NCI-H510A (cell line): ENCODE measurements around the gene ZKSCAN5.

Source experiments
- DNase-seq: peaks from one replicate; lab custom pipeline; 2025; lab: John Stamatoyannopoulos, UW

The ZKSCAN5 gene

DNA sequence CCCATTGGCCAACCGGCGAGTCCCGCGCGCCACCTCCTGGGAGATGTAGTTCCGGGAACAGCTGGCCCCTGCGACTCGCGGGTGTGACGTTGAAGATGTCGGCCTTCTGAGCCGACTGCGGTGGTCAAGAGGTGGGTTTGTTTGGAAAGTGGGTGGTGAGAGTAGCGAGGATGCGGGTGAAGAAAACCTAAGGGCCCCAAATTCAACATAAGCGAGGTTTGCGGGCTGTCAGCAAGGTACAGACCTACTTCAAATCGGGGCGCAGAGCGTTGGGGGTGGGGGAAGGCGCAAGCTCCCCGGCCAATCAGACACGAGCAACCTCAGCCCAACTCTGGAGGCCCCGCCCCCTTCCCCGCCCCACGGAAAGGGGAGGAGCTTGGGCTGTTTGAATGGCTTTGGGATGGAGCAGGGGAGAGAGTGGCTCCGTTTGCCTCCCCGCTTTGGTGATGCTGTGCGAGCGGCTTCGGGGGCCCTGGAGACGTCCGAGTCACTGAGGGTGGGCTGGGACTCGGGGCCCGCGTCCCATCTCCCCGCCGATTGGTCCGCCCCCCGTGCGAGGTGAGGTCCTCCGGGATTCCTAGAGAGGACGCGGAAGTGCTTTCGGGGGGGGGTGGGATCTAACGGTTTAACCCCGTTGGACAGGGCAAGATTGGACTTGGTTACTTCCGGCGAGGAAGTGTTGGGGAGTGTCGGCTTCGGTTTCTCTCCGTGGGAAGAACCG lies at the start of gene ZKSCAN5:
ZKSCAN5 (plus strand) TSS at position 60 of the 721 bp plus-strand sequence. CDS start 1,383 bp downstream, outside the sequence.
- DNase-seq: peak; percentile 83

DNA sequence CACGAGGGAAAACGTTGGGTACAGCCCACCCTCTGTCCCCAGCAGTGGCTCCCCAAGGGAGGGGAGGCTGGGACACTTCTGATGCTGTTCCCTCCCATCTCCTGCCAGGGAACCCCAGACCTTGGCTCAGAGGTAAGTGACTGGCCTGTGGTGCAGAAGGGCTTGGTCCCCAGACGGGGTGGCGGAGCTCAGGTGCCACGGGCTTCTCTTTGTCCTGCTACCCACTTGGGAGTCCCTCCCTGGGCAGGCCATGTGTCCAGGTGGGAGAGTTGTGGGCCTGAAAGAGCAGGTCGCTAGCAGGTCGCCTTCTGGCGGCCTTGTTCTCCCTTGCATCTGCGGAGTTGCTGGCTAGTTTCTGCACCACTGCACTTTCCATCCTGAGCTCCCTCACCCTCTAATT lies 48.6 kb upstream of the ZKSCAN5 start:
- DNase-seq: no peak

DNA sequence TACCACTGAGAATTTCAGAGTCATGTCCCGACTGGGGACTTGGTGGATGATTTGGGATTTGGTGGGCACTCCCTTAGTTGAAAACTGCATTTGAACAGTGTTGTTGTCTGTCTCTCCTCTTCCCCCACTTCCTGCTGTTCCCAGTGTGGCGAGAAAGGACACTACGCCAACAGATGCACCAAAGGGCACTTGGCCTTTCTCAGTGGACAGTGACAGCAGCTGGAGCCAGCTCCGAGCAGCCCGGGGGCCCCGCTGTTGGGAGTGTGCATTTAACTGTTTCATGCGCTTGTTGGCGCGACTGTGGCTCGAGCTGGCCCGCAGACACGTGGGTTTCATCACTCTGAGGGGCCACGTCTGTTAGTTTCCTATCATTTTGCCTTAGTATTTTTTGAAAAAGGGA lies 48.2 kb upstream of the ZKSCAN5 start:
- no peak for DNase-seq

DNA sequence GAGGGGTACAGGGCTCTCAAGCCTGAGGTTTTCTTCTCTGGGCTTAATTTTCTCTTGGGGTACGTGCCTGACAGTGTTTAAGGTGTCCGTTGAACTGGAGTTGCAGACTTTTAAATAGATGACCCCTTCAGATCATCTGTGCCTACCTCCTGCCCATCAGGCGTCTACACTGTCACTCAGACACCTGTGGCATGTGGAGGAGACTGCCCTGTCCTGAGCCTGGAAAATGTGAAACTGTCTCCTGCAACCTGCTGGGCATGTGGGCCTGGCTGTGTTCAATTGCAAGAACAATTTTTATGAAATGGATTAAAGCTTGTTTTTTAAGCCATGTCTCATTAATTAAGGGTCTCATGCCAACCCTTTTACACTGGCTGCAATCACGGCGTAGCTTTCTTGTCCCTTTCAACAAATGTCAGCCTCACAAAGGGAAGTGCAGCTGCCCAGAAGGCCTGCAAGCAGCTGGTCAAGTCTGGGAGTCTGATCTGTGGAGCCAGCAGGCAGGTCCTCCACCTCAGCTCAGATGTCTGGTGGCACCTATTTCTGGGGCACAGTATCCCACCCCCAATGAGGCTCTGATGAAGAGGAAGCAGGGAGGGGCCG lies 47.3 kb upstream of the ZKSCAN5 start:
- no peak for DNase-seq

DNA sequence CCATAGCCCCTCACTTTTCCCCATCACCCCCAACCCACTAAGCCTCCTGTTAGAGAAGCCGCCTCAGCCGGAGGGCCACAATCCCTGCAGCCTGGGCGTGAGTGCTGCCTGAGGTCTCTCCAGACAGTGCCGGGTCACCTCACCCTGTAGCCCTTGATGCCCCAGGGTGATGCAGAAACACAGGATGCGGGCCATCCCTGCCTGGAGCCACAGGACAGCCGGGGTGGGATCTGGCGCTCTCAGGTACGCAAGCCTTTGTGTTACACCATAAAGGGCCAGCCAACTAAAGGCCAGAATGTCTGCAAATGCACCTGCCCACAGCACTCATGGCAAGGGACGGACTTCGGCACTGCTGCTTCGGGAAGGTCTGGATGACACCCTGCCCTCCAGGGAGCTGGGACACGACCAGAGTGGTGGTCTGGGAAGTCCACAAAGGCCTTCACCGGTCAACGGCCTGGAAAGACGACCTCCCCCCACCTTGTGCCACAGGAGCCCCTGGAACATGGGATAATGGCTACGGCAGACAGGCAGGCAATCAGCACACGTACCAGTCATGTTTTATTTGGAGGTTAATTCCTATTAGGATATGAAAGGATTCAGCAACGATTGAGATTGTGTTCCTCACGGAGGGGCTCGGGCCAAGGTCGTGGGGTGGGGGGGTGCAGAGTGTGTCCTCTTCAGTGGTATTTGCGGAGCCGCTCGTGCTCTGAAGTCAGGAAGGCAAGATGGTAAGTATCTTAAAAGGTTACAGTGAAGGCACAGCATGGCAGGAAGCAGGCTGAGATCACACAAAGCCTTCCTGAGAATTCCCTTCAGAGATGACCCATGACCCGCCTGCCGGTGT lies 46.6 kb upstream of the ZKSCAN5 start:
- no peak for DNase-seq

DNA sequence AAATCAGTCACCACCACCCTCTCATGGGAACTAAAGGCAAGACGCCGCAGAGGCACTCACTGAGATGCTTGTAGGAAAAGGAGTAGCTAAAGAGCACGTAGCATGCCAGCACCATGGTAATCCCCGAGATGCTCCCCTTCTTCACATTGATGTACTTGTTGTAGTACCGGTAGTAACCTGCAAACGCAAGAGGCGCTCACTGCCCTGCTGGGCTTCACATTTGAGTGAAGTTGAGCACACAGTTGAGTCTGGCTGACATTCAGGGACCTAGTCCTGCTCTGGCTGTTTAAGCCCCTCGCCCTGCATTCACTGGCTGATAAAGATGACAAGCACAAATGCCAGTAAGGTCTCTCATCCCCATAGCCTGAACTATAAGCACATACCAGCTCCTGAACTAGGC lies 45.4 kb upstream of the ZKSCAN5 start:
- DNase-seq: no peak

DNA sequence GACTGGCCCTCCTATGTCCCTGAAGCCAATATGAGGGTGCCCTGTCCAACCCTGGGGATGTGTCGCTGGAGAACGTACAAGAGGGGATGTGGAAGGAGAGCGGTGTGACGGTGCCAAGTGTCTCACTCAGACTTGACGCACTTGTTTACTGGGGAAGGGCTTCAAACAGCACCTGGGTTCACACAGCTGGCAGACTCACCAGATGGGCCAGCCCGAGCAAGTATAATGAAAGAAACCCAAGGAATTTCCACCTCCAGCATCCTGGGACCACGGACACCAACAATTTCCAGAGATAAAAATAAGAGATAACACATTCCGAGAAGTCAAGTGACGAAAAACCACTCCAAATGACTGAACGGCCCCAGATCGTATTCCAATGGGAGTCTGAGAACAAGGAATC lies 43.8 kb upstream of the ZKSCAN5 start:
- no peak for DNase-seq

DNA sequence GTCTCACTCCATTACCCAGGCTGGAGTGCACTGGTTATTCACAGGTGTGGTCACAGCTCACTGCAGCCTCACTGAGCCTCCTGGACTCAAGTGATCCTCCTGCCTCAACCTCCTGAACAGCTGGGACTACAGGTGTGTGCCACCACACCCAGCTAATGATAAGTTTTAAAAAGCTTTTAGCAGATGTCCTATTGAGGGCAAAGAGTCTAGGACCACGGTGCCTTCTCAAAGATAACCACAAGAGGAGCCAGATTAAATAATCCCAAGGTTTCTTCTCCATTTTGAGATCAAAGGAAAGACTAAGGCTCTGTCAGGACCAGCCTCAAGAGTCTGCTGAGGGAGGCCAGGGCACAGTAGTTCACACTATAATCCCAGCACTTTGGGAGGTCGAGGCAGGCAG lies 43.2 kb upstream of the ZKSCAN5 start:
- DNase-seq: no peak

DNA sequence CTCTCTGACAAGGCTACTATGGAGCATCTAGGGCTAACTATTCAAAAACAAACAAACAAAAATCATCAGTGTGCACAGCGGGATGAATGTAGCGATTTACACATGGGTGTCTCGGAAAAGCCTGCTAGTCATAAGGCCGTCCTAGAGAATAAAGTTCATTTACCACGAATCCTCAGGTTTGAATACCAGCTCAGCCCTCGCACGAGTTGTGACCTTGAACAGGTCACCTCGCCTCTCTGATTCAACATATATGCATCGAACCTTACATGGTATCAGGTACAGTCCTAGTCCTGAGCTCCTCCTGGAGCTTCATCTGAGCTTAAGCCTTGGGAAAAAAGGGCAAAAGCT lies 39.1 kb upstream of the ZKSCAN5 start:
- DNase-seq: no peak

DNA sequence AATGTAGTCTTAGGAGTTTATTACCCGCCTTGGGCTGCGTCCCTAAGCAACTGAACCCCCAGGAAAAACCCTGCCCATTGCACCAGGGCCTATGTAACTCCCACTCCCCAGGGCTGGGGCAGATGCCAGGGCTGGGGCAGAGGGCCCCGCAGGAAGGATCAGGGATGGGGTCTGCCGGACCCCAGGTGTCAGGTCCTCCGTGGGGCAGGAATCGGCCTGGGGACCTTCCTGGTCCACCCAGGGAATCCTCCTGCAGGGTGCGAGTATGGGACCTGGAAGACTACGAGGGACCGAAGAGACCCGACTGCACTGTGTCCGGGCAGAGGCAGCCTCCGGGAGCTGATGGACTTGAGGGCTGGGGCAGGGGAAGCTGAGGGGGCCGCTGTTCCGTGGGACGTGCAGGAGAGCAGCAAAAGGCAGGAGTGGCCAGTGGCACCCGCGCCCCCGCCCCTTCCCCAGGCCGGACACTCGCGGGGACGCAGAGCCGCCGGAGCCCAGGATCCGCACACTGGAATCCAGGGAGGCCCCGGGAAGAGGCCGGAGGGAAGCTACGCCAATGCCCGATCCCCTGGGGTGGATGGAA lies 36.0 kb upstream of the ZKSCAN5 start:
- DNase-seq: no peak

DNA sequence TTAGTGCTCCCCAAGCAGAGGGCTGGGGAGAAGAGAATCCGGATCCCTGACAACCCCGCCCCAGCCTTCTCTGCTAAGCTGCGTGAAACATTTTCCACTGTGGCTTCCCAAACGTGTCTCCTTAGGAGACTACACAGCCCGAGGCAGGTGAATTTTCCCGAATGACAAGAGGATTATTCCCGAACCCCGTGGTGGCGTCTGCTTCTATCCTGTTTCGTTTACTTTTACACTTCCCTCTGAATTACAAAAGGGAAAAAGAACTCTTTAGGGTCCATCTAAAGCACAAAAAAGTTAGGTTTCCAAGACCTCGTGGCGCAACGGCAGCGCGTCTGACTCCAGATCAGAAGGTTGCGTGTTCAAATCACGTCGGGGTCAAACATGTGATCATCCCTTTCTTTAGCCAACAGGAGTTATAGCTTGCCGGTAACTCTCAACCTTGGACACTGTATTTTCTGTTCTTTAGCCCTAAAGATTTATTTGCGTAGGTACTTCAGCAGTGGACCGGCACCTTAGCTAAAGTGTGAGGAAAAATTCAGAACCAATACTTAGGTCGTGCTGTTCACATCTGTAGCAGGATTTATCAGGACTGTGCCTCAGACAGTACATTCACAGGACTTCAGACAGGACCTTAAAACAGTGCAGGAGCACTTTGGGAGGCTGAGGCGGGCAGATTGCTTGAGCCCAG lies 34.9 kb upstream of the ZKSCAN5 start:
- DNase-seq: no peak

DNA sequence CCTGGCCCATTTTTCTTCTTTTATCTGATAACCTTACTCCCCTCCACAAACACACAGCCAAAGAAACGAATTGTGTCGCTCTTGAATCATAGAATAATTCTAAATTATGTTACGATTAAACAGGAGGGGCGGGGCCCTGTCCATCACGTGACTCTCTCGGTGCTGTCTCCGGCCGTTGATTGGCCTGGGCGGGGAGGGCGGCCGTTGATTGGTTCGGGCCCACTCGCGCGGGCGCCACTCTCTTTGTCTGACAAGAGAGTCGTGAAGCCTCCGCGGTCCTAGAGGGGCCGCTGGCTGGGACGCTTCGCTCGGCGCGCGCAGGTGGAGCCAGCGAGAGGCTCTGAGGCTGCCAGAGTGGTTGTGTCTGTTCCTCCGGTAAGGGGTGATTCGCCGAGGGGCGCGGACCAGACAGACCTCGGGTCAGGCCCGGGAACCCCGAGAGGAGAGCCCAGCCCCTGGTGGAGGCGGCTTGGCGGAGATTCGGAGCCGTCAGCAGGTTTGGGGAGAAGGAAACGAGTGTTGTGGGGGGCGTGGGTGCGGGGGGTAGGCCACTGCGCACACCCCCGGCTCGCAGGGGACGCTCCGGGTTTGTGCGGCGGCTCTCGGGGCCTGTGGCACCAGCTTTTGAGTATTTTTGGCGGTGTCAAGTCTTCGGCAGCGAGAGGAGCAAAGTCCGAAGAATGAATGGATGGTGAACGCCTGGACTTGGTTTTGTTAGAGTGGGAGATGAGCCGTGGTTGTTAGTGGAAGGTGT lies 31.7 kb upstream of the ZKSCAN5 start, which contains the start of gene ZNF789:
ZNF789 (plus strand) TSS at position 330 of the 754 bp plus-strand sequence. CDS start 3,567 bp downstream, outside the sequence.
- peak; percentile 90 for DNase-seq

DNA sequence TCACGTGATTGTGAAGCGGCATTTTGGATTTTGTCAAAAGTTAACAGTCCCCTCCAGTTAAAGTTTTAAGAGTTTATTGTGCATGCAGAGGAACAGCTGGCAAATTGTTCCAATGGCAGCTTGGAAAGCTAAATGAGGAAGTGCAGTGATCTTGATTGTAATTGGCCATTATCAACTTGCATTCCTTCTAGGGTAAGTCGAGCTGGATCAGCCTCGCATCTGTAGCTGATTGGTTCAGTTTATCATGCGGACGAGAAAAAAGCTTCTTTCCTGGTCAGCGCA lies 31.2 kb upstream of the ZKSCAN5 start:
- DNase-seq: no peak

DNA sequence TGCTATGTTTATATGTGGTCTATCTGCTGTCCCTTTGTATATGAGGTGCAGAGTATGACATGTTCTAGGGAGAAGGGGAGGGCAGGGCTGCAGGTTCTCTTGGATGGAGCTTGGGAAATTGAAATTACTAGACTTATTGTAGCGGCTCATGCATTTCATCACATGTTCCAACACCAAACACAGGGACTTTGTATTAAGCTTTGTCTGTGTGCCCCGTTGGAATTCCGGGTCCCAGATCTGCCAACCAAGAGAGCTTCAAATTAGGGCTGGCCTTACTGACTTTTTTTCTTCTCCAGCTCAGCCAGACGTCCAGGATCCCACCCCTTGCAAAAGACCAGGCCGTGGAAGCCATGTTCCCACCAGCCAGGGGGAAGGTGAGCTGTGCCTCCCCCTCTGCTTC lies 28.4 kb upstream of the ZKSCAN5 start:
- no peak for DNase-seq

DNA sequence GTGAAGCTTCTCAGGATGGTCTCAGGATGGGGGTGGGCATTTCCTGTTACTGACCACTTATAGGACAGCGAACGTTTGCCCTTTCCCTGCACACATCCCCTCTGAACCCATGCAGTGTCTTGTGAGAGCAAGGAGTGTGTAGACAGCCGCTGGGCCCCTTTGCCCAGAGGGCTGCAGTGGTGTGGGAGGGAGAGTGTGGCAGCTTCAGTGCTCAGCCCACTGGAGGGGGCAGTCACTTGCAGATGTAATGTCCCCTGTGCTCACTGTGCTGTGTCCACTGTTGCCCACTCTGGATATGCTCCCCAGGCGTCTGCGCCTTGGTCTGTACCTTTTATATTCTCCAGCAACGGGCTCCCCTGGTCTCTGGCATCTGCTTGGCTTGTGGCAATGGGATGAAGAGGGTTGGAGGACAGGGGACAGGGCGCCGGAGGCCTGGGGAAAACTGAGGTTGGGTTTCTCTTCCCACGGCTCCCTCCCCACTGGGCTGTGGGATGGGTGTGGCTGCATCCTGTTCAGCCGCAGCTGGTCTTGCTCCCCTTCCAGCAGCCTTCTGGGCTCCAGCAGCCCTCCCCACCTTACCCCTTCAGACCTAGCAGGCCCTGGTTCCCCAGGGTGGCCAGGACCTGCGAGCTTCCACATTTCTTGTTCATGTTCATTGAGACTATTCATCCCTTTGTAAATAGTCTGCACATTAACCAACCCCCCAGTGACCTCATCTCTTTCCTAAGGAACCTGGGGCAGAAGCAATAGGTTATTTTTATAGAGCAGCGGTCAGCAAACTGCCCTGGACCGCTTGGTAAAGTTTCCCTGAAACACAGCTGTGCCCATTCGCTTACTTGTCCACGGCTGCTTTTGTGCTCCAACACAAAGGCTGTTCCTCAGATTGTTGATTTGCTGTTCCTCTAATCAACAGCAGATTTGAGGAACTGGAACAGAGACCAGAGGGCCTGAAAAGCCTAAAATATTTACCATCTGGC lies 25.7 kb upstream of the ZKSCAN5 start:
- no peak for DNase-seq

DNA sequence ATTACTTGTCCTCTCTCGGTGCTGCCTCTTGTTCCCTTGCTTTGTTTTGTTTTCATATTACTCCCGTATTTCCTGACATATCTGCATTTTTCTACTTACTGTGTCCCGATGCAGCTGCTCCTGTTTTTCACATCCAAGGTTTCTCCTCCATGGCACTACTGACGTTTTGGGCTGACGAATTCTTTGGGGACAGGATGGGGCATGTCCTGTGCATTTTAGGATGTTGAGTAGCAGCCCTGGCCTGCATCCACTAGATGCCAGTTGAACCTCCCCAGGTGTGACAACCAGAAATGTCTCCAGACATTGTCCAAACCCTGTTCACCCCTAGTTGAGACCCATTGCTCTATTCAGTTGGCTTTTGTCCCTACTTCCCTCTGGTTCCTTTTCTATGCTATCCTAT lies 19.4 kb upstream of the ZKSCAN5 start:
- no peak for DNase-seq

DNA sequence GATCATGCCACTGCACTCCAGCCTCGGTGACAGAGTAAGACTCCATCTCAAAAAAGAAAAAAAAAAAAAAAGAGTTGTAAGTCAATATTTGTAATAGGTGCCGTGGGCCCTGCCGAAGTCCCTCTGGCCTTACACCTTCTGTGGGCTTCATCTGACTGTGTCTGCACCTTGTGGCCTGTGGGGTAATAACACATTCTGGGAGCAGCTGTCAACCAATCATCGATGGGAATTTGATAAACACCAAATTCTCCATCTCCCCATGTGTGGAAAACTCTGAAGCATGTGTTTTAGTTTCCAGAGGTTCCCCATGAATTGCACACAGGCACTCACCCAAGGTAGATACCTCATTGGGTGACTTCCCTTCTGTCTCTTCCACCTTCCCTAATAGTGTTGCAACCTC lies 15.2 kb upstream of the ZKSCAN5 start:
- DNase-seq: no peak

DNA sequence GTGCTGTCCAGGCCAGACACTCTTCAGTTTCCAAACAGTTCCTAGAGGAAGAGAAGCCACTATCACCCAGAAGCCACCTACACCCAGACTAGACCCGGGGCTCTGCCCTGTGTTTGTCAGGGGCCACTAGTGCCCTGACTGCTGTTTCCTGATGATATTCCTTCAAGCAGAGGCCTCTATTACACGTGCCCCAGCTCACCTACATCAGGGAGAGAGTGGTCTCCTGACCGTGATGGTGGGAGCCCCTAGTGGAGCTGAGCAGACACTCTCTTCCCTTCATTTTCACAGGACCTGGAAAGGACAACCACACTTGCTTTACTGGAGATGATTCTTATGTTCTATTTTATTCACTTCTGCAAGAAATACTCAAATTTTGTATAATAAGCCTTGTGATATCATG lies 13.6 kb upstream of the ZKSCAN5 start:
- no peak for DNase-seq

DNA sequence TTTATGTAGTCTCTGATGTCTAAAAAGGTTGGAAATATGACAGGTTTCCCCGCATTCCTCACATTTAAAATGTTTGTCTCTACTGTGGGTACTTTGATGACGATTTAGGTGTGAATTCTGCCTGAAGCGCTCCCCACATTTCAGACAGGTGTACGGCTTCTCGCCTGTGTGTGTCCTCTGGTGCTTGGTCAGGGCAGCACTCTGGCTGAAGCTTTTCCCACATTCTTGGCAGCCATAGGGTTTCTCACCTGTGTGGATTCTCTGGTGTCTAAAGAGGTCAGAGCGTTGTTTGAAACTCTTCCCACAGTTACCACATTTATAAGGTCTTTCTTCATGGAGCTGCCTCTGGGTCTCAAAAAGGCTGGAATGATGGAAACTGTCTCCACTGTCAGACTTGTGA lies 10.6 kb upstream of the ZKSCAN5 start:
- DNase-seq: no peak

DNA sequence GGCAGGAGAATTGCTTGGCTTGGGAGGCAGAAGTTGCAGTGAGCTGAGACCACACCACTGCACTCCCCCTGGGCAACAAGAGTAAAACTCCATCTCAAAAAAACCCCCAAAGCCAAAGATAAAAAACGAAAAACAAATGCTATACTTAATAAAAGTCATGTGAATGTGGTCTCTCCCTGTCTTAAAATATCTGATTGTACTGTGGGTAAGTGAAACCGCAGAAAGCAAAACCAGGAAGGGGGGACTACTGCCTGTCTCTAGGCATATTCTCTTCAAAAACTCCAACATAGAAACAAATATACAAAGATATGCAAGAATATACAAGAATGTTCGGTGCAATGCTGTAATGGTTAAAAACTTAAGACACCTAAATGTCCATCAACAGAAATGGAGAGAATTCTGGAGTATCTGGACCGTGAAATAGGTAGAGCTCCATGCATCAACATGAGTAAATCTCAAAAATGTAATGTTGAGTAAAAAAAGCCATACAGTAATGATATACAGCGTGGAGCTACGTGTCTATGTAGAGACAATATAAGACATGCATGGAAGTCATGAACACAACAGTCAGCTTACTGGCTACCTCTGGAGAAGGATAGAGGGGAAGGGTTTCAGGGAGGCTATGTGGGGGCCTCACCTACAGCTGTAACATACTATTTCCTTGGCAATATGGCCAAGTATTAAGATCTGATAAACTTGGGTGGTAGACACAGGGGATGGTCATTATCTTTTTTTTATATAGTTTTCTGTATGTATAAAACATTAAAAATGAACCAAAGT lies 6.5 kb upstream of the ZKSCAN5 start:
- DNase-seq: no peak
